Mesodermal cell (in vitro differentiated cells): ENCODE data around the gene SEC24B.
"Not testable (repeated sequence)": the region's sequence is repeated elsewhere in the genome, so short reads cannot be mapped to it uniquely, and the experiment has no call there.

Experiments
- H3K27ac ChIP-seq: 2 replicates; pipeline ENCODE4 v1.7.0; 2013; ENCODE audit warnings: mild to moderate bottlenecking, low read depth, low read length, moderate library complexity; ENCODE audit not compliant: severe bottlenecking
- H3K36me3 ChIP-seq: 2 replicates; pipeline ENCODE4 v1.7.1; 2013; ENCODE audit warnings: mild to moderate bottlenecking, low read length, moderate library complexity; ENCODE audit not compliant: control insufficient read depth, insufficient read depth
- H3K4me1 ChIP-seq: one replicate; pipeline ENCODE4 v1.7.1; 2013; ENCODE audit warnings: mild to moderate bottlenecking, low read length; ENCODE audit not compliant: insufficient read depth, control insufficient read depth, poor library complexity, severe bottlenecking
- H3K4me3 ChIP-seq: 2 replicates; pipeline ENCODE4 v1.7.0; 2013; ENCODE audit warnings: low read length, control low read depth, mild to moderate bottlenecking; ENCODE audit not compliant: insufficient read depth, poor library complexity, severe bottlenecking; ENCODE audit errors: extremely low read depth
- H3K9me3 ChIP-seq: 2 replicates; pipeline ENCODE4 v1.7.1; 2013; ENCODE audit warnings: mild to moderate bottlenecking, low read length, moderate library complexity; ENCODE audit not compliant: control insufficient read depth
- WGBS, 2 experiments: methylation state at CpG; one replicate each; pipeline ENCODE4 v1.1.5; 2013; ENCODE audit warnings: missing lambda C conversion rate in 2 of 2; ENCODE audit not compliant: insufficient coverage in 2 of 2; 5-methylcytosine and 5-hydroxymethylcytosine counted together

Gene SEC24B

DNA sequence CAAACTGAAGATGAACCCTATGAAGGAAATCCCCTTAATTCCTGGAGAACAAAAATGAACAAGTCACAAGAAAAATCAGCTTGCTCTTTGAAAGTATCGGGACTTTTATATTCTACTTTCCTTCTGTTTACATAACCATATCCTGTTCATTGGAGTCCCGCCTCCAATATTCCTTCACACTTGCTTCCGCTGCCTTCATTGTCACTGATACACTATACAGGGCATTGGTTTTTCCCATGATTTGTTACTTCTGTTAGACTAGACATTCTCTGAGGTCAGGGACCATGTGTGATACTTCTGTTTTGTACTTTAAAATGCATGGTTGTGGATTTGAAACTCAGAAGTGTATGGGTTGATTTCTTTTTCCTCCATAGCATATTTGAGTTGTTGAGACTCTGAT lies 145.2 kb downstream of the SEC24B start:
- H3K36me3 ChIP-seq = no peaks in the 10 kb centered on the region
- 79 to 100% methylated on average over 1 to 2 of the region's 3 CpGs for WGBS, 2 experiments
- H3K27ac ChIP-seq = no peak overlapping the region
- no peaks in the 10 kb centered on the region for H3K4me1 ChIP-seq
- no peak overlapping the region for H3K4me3 ChIP-seq
- H3K9me3 ChIP-seq = no peaks in the 10 kb centered on the region

- not testable (repeated sequence) for H3K4me1 ChIP-seq, H3K36me3 ChIP-seq, H3K27ac ChIP-seq, H3K9me3 ChIP-seq, H3K4me3 ChIP-seq
- no CpG with 5 or more reads among the region's 5 CpGs for WGBS, 2 experiments
These were observed 146.4 kb downstream of the SEC24B start for GRCh38 chr4:109579997-109580396.

- peaks cover 3% of the 10 kb centered on the region for H3K9me3 ChIP-seq
- H3K4me1 ChIP-seq = no peaks in the 10 kb centered on the region
- no peak overlapping the region for H3K27ac ChIP-seq
- 85 to 86% methylated on average over 3 to 4 of the region's 4 CpGs for WGBS, 2 experiments
- H3K4me3 ChIP-seq = no peak overlapping the region
- H3K36me3 ChIP-seq = no peaks in the 10 kb centered on the region
These were observed 154.6 kb downstream of the SEC24B start for GRCh38 chr4:109588176-109588575.

- WGBS, 2 experiments = 94 to 100% methylated on average over 1 to 2 of the region's 2 CpGs
- H3K9me3 ChIP-seq = peaks cover 3% of the 10 kb centered on the region
- H3K4me3 ChIP-seq = no peak overlapping the region
- no peaks in the 10 kb centered on the region for H3K4me1 ChIP-seq
- no peaks in the 10 kb centered on the region for H3K36me3 ChIP-seq
- H3K27ac ChIP-seq = no peak overlapping the region
These were observed 155.5 kb downstream of the SEC24B start for GRCh38 chr4:109589119-109589518.

DNA sequence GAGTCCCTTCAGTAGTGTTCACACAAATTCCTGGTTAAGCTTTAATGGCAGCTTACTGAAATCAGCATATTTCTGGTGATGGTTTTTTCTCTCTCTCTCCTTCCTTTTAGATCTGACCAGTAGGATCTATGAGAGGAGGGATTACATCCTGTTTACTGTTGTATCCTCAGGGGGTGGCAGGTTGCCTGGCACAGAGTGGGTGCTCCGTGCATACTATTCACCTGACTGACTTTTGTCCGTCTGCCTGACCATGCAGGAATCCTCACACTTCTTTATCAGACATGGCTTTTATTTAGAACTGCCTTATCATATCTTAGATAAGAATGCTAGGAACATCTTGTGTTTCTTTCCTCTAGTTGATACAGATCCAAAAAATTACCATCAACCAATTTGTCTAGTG lies 156.0 kb downstream of the SEC24B start:
- Histone ChIP-seq H3K27ac (no peak overlapping the region), H3K4me1 (no peaks in the 10 kb centered on the region), H3K4me3 (no peak overlapping the region), H3K36me3 (no peaks in the 10 kb centered on the region), H3K9me3 (peaks cover 3% of the 10 kb centered on the region)
- WGBS, 2 experiments = no CpG with 5 or more reads among the region's 2 CpGs
